HL-60 (cell line): ENCODE results near the gene OTOA.
"Not testable (repeated sequence)": the region's sequence is repeated elsewhere in the genome, so short reads cannot be mapped to it uniquely, and the experiment has no call there.

Source experiments
- DNase-seq, 2 experiments: peaks; one replicate each; pipeline ENCODE4 v3.0.0-alpha.2; 2010 to 2020; ENCODE audit warnings: low read depth in 1 of 2, low spot score in 1 of 2
- H3K27ac ChIP-seq: fragments of 250-450 bp; sonication (Bioruptor Pico); replicated peaks from 2 replicates; pipeline ENCODE4 v1.5.1; 2020; ENCODE audit warnings: mild to moderate bottlenecking, moderate library complexity
- H3K27me3 ChIP-seq: fragments of 250-450 bp; sonication (Bioruptor Pico); 2 replicates; pipeline ENCODE4 v1.5.1; 2021; ENCODE audit warnings: mild to moderate bottlenecking, moderate library complexity; ENCODE audit not compliant: insufficient read depth, poor library complexity, severe bottlenecking
- H3K4me3 ChIP-seq: replicated peaks from 2 replicates; pipeline ENCODE4 v1.5.1; 2011; ENCODE audit warnings: mild to moderate bottlenecking, control low read depth, low read length; ENCODE audit not compliant: insufficient read depth
- CTCF ChIP-seq: IDR thresholded peaks from one replicate; pipeline ENCODE4 v1.5.1; 2011; ENCODE audit warnings: low read length, control low read depth, inconsistent platforms; ENCODE audit not compliant: insufficient read depth
- GABPA ChIP-seq: IDR thresholded peaks from 2 replicates; pipeline ENCODE4 v1.6.1; 2012; ENCODE audit warnings: low read depth
- POLR2AphosphoS5 ChIP-seq: IDR thresholded peaks from 2 replicates; pipeline ENCODE4 v1.6.1; 2012; ENCODE audit warnings: low read depth
- SPI1 ChIP-seq: IDR thresholded peaks from 2 replicates; pipeline ENCODE4 v1.6.1; 2012; ENCODE audit warnings: low read depth, mild to moderate bottlenecking, borderline replicate concordance
- TF ChIP-seq, protein P1 (sequence below): IDR thresholded peaks from 2 replicates; pipeline ENCODE4 v1.6.1; 2012; ENCODE audit warnings: low read depth; ENCODE audit not compliant: insufficient replicate concordance

OTOA gene

DNA sequence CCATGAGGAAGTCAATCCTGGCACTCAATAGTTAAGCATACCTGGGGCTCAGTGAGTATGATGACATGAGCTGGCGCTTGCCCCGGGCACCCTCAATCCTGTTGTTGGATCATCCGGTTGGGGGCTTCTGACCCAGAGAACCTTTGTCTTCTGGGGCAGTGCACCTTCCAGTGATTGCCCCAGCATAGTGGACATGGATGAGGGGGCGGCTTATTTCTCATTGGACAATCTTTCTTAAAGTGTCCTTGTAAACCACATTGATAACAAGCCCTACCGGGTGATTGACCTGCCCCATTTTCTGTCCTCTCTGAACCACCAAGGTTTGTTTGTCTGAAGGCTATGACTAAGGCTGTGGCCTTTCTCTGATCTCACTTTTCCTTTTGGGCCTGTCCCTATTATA lies 29.6 kb upstream of the OTOA start:
- Histone ChIP-seq H3K27me3 (no peaks in the 10 kb centered on the region), H3K27ac (no peak overlapping the region), H3K4me3 (no peak overlapping the region)
- TF ChIP-seq, protein P1, sequence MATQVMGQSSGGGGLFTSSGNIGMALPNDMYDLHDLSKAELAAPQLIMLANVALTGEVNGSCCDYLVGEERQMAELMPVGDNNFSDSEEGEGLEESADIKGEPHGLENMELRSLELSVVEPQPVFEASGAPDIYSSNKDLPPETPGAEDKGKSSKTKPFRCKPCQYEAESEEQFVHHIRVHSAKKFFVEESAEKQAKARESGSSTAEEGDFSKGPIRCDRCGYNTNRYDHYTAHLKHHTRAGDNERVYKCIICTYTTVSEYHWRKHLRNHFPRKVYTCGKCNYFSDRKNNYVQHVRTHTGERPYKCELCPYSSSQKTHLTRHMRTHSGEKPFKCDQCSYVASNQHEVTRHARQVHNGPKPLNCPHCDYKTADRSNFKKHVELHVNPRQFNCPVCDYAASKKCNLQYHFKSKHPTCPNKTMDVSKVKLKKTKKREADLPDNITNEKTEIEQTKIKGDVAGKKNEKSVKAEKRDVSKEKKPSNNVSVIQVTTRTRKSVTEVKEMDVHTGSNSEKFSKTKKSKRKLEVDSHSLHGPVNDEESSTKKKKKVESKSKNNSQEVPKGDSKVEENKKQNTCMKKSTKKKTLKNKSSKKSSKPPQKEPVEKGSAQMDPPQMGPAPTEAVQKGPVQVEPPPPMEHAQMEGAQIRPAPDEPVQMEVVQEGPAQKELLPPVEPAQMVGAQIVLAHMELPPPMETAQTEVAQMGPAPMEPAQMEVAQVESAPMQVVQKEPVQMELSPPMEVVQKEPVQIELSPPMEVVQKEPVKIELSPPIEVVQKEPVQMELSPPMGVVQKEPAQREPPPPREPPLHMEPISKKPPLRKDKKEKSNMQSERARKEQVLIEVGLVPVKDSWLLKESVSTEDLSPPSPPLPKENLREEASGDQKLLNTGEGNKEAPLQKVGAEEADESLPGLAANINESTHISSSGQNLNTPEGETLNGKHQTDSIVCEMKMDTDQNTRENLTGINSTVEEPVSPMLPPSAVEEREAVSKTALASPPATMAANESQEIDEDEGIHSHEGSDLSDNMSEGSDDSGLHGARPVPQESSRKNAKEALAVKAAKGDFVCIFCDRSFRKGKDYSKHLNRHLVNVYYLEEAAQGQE = no peak
- no peak for TF ChIP-seq SPI1
- TF ChIP-seq CTCF = no peak
- TF ChIP-seq GABPA = no peak
- TF ChIP-seq POLR2AphosphoS5 = no peak
- DNase-seq = no peak

DNA sequence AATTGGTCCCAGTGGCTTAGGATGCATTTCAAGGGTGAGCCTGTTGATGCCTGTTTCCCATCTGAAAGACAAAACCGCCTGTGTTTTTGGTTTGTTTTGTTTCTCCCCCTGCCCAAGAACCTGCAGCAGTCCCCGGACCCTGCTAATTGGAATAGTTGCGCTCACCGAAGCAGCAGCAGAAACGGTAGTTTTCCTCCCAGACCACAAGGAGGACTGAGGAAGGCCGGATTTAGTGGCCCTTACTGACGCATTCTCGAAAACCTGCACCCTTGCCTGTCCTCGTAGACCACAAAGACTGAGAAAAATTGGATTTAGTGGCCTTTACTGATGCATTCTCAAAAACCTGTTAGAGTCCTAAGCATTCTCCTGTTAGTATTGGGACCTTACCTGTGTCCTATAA lies 28.1 kb upstream of the OTOA start:
- H3K27me3 ChIP-seq, H3K4me3 ChIP-seq, H3K27ac ChIP-seq, DNase-seq: not testable (repeated sequence)

GRCh38 chr16:21637032-21637968 lies 26.5 kb upstream of the OTOA start:
- H3K27ac ChIP-seq = no peak overlapping the region
- no peaks in the 10 kb centered on the region for H3K27me3 ChIP-seq
- TF ChIP-seq POLR2AphosphoS5 (no peak), GABPA (no peak), CTCF (no peak), SPI1 (no peak)
- TF ChIP-seq, protein P1 = no peak
- H3K4me3 ChIP-seq = no peak overlapping the region
- no peak for DNase-seq

- Histone ChIP-seq H3K27me3 (no peaks in the 10 kb centered on the region), H3K4me3 (no peak overlapping the region), H3K27ac (no peak overlapping the region)
- no peak for DNase-seq
- TF ChIP-seq CTCF (no peak), GABPA (no peak), SPI1 (no peak), POLR2AphosphoS5 (no peak)
- TF ChIP-seq, protein P1 = no peak
Observed at GRCh38 chr16:21638573-21638975, 25.2 kb upstream of the OTOA start.
